Activated CD4-positive, alpha-beta memory T cell treated with anti-CD3 and anti-CD28 coated beads, Interleukin-2, amount 10 ng/mL, durations not matched to agents 7 days and 5 days (primary cell): ENCODE results near the gene LRRC10B. TPM values are rescaled to one million over a fixed set of nuclear protein-coding genes. Genes with fewer than 3 reads are reported as not detected.
"Not testable (repeated sequence)": the region's sequence is repeated elsewhere in the genome, so short reads cannot be mapped to it uniquely, and the experiment has no call there.

Experiments used
- CTCF ChIA-PET: fragments of 350-600 bp; sonication (Branson Sonifier 250); formaldehyde crosslinking; loops from one replicate; lab custom pipeline; 2021; ENCODE audit warnings: antibody characterized with exemption, inconsistent platforms; lab: Charles Lee
- POLR2A ChIA-PET: fragments of 350-600 bp; sonication (Branson Sonifier 250); formaldehyde crosslinking; loops from one replicate; lab custom pipeline; 2021; ENCODE audit warnings: antibody characterized with exemption; lab: Charles Lee
- DNase-seq: peaks from one replicate; pipeline ENCODE4 v3.0.0-alpha.2; 2020
- H3K27ac Mint-ChIP-seq: one replicate; pipeline ENCODE4 v1.8.0; 2021; ENCODE audit warnings: mild to moderate bottlenecking, mixed read lengths
- H3K27me3 Mint-ChIP-seq: one replicate; pipeline ENCODE4 v1.8.0; 2021; ENCODE audit warnings: mixed read lengths
- H3K36me3 Mint-ChIP-seq: one replicate; pipeline ENCODE4 v1.8.0; 2021; ENCODE audit warnings: low read depth, mixed read lengths
- H3K4me1 Mint-ChIP-seq: one replicate; pipeline ENCODE4 v1.8.0; 2021; ENCODE audit warnings: mixed read lengths
- H3K4me3 Mint-ChIP-seq: one replicate; pipeline ENCODE4 v1.8.0; 2021; ENCODE audit warnings: mild to moderate bottlenecking, mixed read lengths
- H3K9me3 Mint-ChIP-seq: one replicate; pipeline ENCODE4 v1.8.0; 2021; ENCODE audit warnings: mixed read lengths
- total RNA-seq, 2 experiments: library from RNA; stranded (reverse); gene quantifications; one replicate each; pipeline ENCODE4 v1.2.3, GENCODE V29; 2021

LRRC10B gene
- total RNA-seq = under 1 TPM in 1 of 2 experiments, not detected in 1; 0.13 TPM

DNA sequence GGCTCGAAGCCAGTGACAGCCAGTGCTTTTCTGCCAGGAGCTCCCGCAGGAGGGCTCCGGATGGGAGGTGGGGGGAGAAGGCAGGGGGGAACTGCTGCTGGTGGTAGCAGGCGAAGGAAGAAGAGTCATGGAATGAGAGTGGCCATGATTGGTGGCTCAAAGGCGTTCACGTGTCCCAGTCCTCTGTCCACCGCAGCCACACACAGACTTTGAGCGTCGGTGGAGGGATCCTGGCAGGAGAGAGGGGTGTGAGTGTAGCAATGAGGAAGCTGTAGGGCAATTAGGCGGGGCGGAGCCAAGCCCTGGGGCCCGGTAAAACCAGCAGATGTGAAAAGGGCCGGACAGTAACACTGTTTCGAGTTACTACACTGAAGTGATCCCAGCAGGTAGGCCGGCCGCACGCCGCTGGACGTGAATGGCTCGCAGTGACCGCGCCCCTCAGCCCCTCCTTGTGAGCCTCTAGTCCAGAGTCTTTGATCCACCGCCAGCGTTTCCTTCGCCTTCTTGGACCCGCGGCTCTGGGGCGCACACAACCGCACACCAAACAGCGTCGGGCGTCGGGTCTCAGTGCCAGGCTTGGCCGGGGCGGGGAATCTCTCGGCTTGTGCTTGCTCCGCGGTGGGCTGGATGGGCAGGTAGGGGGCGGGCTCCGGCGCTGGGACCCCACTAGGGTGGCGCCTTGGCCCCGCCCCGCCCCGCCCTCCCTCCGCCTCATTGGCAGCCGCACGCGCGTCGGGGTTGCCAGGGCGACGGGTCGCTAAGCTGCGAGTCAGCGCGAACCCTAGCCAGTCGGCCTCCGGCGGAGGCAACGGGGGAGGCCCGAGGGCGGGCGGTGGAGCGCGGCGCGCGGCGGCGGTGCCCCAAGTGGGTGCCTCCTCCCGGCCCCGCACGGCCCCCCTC is at the start of gene LRRC10B:
TSS of gene LRRC10B (plus strand) at position 788 of the 900 bp plus-strand sequence. CDS start 250 bp downstream, outside the sequence.
- Mint-ChIP-seq H3K27ac (no peak within 1 kb of the TSS), H3K4me3 (peak within 1 kb of the TSS; percentile 36), H3K27me3 (peaks cover 50% of the 10 kb centered on the region), H3K9me3 (no peaks in the 10 kb centered on the region), H3K36me3 (no peaks in the 10 kb centered on the region), H3K4me1 (peaks cover 17% of the 10 kb centered on the region)
- DNase-seq = peak; percentile 41
- POLR2A ChIA-PET = interaction anchor here (1.2 to 2.1 kb wide), 2 partner anchors 61 to 79 kb away, joined by 3 to 5 read pairs; partner anchors contain the start of genes CPSF7 and SDHAF2
- CTCF ChIA-PET = interaction anchor here (0.5 to 5.1 kb wide), 5 partner anchors 9 to 1832 kb away, joined by 3 to 27 read pairs (median 4); no protein-coding TSS in a partner anchor

DNA sequence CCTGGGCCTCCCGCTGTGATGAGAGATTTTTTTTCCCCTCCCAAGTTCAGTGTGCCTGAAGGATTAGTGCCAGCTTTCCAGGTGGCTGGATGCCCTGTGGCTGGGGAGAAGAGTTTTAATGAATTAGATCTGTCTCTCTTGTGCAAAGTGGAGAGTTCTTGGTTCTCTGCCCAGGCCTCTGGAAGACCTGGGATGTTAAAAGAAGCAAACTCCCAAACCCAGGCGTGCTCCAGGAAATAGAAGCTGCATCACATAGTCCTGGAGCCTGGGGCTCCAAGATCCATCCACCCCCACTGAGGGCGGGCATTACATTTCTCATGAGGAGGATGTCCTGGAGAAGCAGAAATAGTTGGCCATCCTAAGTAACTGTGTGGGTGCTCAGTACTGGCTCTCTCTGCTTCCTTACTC is 48.1 kb upstream of the LRRC10B start:
- POLR2A ChIA-PET = no interaction called here
- Mint-ChIP-seq H3K36me3 (peaks cover 10% of the 10 kb centered on the region), H3K4me3 (no peak overlapping the region), H3K9me3 (no peaks in the 10 kb centered on the region), H3K27me3 (no peaks in the 10 kb centered on the region), H3K27ac (peak overlapping the region; percentile 23), H3K4me1 (no peaks in the 10 kb centered on the region)
- CTCF ChIA-PET = interaction anchor here (1.4 kb wide), 1 partner anchor 18 kb away, joined by 3 read pairs; no protein-coding TSS in a partner anchor
- DNase-seq = no peak

DNA sequence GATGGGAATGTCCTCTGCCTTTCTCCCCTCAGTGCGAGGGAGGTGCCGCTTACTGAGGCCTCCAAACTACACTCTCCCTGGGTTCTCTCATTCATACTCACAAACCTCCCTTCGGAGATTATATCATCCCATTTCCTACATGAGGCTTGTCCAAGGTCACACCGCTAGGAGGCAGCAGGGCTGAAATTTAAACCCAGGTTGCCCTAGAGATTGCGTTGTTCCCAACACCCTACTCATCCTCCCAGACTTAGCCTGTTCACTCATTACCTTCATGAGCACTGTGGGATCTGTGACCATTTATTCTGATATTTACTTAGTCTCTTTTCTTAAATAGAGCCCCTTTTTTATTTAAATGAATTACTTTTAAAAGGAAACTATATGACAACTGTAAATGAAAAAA is 47.6 kb upstream of the LRRC10B start:
- Mint-ChIP-seq H3K4me1 (no peaks in the 10 kb centered on the region), H3K36me3 (peaks cover 11% of the 10 kb centered on the region), H3K4me3 (no peak overlapping the region), H3K27me3 (no peaks in the 10 kb centered on the region), H3K27ac (peak overlapping the region; percentile 23), H3K9me3 (no peaks in the 10 kb centered on the region)
- DNase-seq = no peak
- POLR2A ChIA-PET = no interaction called here
- CTCF ChIA-PET = interaction anchor here (1.4 kb wide), 1 partner anchor 17 kb away, joined by 3 read pairs; no protein-coding TSS in a partner anchor

DNA sequence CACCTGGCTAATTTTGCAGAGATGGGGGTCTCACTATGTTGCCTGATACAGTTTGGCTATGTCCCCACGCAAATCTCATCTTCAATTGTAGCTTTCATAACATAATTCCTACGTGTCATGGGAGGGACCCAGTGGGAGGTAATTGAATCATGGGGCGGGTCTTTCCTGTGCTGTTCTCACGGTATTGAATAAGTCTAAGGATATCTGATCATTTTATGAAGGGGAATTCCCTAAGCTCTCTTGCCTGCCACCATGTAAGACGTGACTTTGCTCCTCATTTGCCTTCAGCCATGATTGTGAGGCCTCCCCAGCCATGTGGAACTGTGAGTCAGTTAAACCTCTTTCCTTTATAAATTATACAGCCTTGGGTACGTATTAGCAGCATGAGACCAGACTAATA is 40.9 kb upstream of the LRRC10B start:
- H3K4me3 Mint-ChIP-seq, POLR2A ChIA-PET, H3K27ac Mint-ChIP-seq, H3K4me1 Mint-ChIP-seq, H3K27me3 Mint-ChIP-seq, H3K9me3 Mint-ChIP-seq, DNase-seq: not testable (repeated sequence)
- CTCF ChIA-PET = interaction anchor here (0.5 to 1.6 kb wide), 3 partner anchors 9 to 49 kb away, joined by 3 to 4 read pairs (median 3); no protein-coding TSS in a partner anchor
- H3K36me3 Mint-ChIP-seq = peaks cover 25% of the 10 kb centered on the region

DNA sequence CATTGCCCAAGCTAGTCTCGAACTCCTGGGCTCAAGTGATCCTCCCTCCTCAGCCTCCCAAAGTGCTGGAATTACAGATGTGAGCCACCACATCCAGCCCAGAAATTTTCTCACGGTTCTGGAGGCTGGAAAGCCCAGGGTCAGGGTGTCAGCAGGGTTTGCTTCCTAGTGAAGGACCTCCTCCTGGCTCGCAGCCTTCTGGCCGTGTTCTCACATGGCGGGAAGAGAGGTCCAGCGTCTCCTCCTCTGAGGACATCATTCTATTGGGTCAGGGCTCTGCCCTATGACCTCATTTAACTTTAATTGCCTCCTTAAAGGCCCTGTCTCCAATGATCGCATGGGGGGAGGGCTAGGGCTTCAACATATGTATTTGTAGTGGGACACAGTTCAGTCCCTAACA is 40.5 kb upstream of the LRRC10B start:
- Mint-ChIP-seq H3K4me1 (peaks cover 1% of the 10 kb centered on the region), H3K4me3 (no peak overlapping the region), H3K36me3 (peaks cover 29% of the 10 kb centered on the region), H3K27me3 (no peaks in the 10 kb centered on the region), H3K9me3 (no peaks in the 10 kb centered on the region), H3K27ac (no peak overlapping the region)
- POLR2A ChIA-PET = no interaction called here
- no peak for DNase-seq
- CTCF ChIA-PET = interaction anchor here (0.5 to 1.6 kb wide), 3 partner anchors 10 to 49 kb away, joined by 3 to 4 read pairs (median 3); no protein-coding TSS in a partner anchor

DNA sequence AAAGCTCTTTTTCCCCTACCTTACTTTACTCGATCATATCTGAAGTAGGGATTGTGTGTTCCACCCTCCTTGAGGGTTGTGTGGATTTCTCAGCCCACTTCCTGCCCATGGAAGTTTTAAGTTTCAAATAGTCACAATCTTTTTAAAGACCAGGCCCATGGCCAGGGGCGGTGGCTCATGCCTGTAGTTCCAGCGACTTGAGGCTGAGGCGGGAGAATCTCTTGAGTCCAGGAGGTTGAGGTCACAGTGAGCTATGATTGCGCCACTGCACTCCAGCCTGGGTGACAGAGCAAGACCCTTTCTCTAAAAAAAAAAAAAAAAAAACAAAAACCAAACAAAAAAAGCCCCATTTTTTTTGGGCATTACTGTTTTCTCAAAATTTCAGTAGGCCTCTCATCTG is 36.3 kb upstream of the LRRC10B start:
- DNase-seq = no peak
- Mint-ChIP-seq H3K27me3 (no peaks in the 10 kb centered on the region), H3K27ac (no peak overlapping the region), H3K9me3 (no peaks in the 10 kb centered on the region), H3K36me3 (peaks cover 20% of the 10 kb centered on the region), H3K4me1 (peaks cover 1% of the 10 kb centered on the region), H3K4me3 (no peak overlapping the region)
- POLR2A ChIA-PET = no interaction called here
- CTCF ChIA-PET = interaction anchor here (1.6 to 4.5 kb wide), 3 partner anchors 11 to 166 kb away, joined by 6 to 33 read pairs (median 7); no protein-coding TSS in a partner anchor

DNA sequence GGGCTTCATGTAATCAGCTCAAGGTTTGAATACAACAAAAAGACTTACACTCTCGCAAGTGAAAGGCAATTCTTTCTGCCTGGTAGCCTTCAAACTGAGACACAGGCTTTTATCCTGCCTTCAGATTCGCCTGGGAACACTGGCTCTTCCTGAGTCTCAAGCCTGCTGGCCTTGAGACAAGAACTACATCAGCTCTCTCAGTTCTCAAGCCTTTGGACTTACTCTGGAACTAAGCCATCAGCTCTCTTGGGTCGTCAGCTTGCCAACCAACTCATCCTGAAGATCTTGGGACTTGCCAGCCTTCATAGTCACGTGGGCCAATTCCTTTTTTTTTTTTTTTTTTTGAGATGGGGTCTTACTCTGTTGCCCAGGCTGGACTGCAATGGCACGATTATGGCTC is 35.7 kb upstream of the LRRC10B start:
- H3K27me3 Mint-ChIP-seq = no peaks in the 10 kb centered on the region
- DNase-seq = no peak
- peaks cover 16% of the 10 kb centered on the region for H3K36me3 Mint-ChIP-seq
- no peak overlapping the region for H3K27ac Mint-ChIP-seq
- peaks cover 1% of the 10 kb centered on the region for H3K4me1 Mint-ChIP-seq
- CTCF ChIA-PET = interaction anchor here (1.4 to 4.5 kb wide), 4 partner anchors 10 to 166 kb away, joined by 4 to 33 read pairs (median 6); no protein-coding TSS in a partner anchor
- no peaks in the 10 kb centered on the region for H3K9me3 Mint-ChIP-seq
- no peak overlapping the region for H3K4me3 Mint-ChIP-seq
- POLR2A ChIA-PET = no interaction called here

DNA sequence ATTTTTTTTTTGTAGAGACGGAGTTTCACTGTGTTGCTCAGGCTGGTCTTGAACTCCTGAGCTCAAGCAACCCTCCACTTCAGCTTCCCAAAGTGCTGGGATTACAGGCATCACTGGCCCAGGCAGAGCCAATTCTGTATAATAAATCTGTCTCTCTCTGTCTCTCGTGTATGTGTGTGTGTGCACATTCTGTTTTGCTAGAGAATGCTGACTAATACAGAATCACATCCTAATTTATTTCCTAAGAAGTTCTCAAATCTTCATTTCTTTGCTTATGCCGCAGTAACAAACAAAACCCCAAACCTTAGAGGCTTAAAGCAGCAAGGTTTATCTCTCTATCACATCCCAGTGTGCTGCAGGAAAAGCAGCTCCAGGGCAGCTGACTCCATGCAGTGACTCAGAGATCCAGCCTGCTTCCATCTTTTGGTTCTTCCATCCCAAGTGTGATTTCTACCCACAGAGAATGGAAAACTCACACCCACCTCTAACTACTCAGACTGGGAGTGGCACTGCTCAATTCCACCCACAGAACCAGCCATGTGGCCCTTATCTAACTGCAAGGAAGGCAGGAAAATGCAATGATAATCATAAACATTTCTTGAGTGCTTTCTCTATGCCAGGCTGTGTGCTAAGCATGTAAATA is 35.1 kb upstream of the LRRC10B start:
- Mint-ChIP-seq H3K27ac (no peak overlapping the region), H3K36me3 (peaks cover 14% of the 10 kb centered on the region), H3K4me1 (peaks cover 4% of the 10 kb centered on the region), H3K27me3 (no peaks in the 10 kb centered on the region), H3K9me3 (no peaks in the 10 kb centered on the region), H3K4me3 (no peak overlapping the region)
- DNase-seq = no peak
- POLR2A ChIA-PET = no interaction called here
- CTCF ChIA-PET = interaction anchor here (1.4 to 4.5 kb wide), 4 partner anchors 9 to 165 kb away, joined by 4 to 33 read pairs (median 6); no protein-coding TSS in a partner anchor

DNA sequence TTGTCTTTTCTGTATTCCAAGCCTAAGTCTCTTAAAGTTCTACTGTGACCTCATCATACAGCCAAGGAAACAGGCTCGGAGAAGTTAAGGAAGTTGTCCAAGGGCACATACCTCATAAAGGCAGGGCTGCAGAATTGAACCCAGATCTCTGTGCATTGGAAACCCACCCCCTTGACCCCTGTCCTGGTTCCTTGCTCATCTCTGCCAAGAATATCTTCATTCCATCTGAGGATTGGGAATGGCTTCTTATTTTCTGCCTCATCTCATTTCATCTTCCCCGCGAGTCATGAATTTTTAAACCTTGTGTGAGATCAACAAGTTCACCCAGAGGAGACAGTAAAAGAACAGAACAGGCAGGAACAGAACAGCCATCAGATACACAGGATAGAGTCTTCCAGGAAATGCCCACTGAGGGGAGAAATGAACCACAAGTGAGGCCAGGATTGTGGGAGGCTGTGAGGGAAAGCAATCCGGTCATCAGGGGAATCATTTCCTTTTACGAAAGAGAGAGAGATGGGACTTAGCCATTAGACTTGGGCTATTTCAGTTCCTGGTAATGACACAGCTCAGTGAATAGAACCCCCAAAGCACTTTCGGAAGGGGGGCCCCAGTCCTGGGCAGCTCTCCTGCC is 34.4 kb upstream of the LRRC10B start:
- H3K36me3 Mint-ChIP-seq = peaks cover 12% of the 10 kb centered on the region
- no peak overlapping the region for H3K27ac Mint-ChIP-seq
- H3K27me3 Mint-ChIP-seq = no peaks in the 10 kb centered on the region
- H3K4me1 Mint-ChIP-seq = peaks cover 4% of the 10 kb centered on the region
- no peak for DNase-seq
- no peak overlapping the region for H3K4me3 Mint-ChIP-seq
- ChIA-PET POLR2A (no interaction called here), CTCF (interaction anchor here (1.1 to 4.5 kb wide), 5 partner anchors 43 to 164 kb away, joined by 3 to 33 read pairs (median 4); no protein-coding TSS in a partner anchor)
- no peaks in the 10 kb centered on the region for H3K9me3 Mint-ChIP-seq

DNA sequence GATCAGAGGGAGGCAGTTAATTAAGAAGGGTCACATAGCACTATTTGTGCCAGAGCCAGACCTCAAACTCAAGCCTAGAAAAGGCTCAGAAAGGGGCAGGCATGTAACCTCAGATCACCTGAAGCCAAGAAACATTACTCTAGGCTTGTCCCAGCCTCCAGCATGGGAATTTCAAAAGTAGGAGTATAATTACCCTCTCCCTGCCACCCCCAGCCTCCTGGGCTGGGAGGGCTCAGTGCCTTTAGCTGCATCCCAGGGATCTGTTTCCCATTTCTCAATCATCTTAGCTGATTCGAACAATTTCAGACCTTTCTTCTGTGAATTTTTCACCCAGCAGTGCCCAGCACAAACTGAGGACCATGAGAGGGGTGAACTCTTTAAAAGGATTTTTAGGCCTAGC is 33.1 kb upstream of the LRRC10B start:
- Mint-ChIP-seq H3K9me3 (no peaks in the 10 kb centered on the region), H3K4me3 (no peak overlapping the region), H3K27ac (no peak overlapping the region), H3K36me3 (peaks cover 12% of the 10 kb centered on the region), H3K4me1 (peaks cover 4% of the 10 kb centered on the region), H3K27me3 (no peaks in the 10 kb centered on the region)
- CTCF ChIA-PET = interaction anchor here (1.0 to 4.5 kb wide), 5 partner anchors 18 to 163 kb away, joined by 3 to 33 read pairs (median 3); no protein-coding TSS in a partner anchor
- DNase-seq = no peak
- POLR2A ChIA-PET = no interaction called here

DNA sequence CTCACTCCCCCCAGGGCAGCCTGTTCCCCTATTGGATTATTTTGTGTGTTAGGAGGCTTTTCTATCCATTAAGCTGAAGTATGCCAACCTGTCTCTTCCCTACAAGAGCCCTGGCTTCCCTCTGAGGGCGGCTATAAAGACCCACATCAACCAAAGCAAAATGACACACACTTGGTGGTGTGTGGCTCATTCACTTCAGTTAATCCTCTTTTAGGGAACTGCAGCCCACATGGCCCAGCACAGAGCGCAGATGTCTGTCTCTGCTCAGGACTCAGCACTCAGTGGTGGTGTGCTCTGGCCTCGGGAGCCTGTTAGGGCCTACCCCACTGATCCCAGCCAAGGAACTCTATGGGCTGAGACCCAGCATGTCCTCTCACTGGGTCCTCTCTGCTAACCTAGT is 32.2 kb upstream of the LRRC10B start:
- Mint-ChIP-seq H3K4me3 (no peak overlapping the region), H3K27me3 (no peaks in the 10 kb centered on the region), H3K36me3 (peaks cover 7% of the 10 kb centered on the region), H3K4me1 (peaks cover 4% of the 10 kb centered on the region), H3K9me3 (no peaks in the 10 kb centered on the region), H3K27ac (no peak overlapping the region)
- ChIA-PET POLR2A (no interaction called here), CTCF (interaction anchor here (1.0 to 4.5 kb wide), 8 partner anchors 17 to 257 kb away, joined by 3 to 33 read pairs (median 5); no protein-coding TSS in a partner anchor)
- no peak for DNase-seq

DNA sequence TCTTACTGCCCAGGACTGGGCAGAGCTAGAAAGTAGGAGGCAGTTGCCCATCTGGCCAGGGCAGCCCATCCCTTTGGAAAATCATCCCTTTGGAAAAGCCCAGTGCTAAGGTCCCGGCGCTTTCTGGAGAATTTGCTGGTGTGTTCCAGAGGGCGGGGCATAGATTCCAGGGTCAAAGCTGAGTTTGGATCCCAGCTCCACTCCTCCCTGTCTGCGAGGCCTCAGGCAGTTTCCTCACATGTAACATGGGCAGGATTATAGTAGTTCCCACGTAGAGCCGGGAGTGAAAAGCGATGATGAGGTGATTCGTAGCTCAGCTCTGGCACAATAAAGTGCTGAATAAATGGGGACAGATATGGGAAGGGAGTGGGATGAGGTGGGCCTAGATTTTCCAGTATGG is 31.4 kb upstream of the LRRC10B start:
- no peak overlapping the region for H3K27ac Mint-ChIP-seq
- H3K36me3 Mint-ChIP-seq = peaks cover 7% of the 10 kb centered on the region
- no peaks in the 10 kb centered on the region for H3K27me3 Mint-ChIP-seq
- no peak for DNase-seq
- CTCF ChIA-PET = interaction anchor here (0.7 to 3.1 kb wide), 8 partner anchors 8 to 256 kb away, joined by 3 to 15 read pairs (median 4); no protein-coding TSS in a partner anchor
- H3K9me3 Mint-ChIP-seq = no peaks in the 10 kb centered on the region
- POLR2A ChIA-PET = no interaction called here
- H3K4me3 Mint-ChIP-seq = no peak overlapping the region
- H3K4me1 Mint-ChIP-seq = peaks cover 4% of the 10 kb centered on the region
